RWPE1 (cell line): ENCODE data around the gene SHISA6.

ENCODE experiments used
- CTCF ChIA-PET: fragments of 350-600 bp; sonication (Branson Sonifier 250); formaldehyde crosslinking; extraction: SDS; loops from one replicate; lab custom pipeline; 2021; lab: Yijun Ruan, JAX
- POLR2A ChIA-PET: fragments of 400-600 bp; formaldehyde crosslinking; extraction: SDS; loops from one replicate; lab custom pipeline; 2020; ENCODE audit warnings: antibody characterized with exemption; ENCODE audit not compliant: low non-redundant PET; lab: Yijun Ruan, JAX
- DNase-seq: peaks from one replicate; pipeline ENCODE4 v3.0.0; 2012; ENCODE audit warnings: low spot score
- H3K27ac ChIP-seq: fragments of 450-650 bp; 2 replicates; pipeline ENCODE4 v1.5.1; 2017
- TF ChIP-seq, protein P1 (sequence below): fragments of 450-650 bp; conservative IDR thresholded peaks from 2 replicates; pipeline ENCODE4 v1.5.1; 2017; ENCODE audit warnings: low read depth, mild to moderate bottlenecking

Gene SHISA6

DNA sequence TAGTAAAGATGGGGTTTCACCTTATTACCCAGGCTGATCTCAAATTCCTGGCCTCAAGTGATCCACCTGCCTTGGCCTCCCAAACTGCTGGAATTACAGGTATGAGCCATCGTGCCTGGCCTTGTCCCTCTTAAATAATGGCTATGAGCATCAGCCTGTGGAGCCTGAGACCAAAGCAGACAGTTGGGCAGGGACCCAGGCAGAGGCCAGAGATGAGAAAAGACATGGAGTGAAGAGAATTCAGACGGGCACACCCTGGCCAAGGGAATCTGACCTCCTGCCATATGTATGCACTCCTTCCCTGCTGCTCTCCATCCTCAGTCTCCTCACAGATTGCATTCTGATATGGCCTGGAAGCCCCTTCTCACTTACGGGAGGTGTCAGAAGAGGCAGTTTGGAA, 258.9 kb downstream of the SHISA6 start:
- no peak for DNase-seq
- POLR2A ChIA-PET, result no interaction called here
- no peak overlapping the region for H3K27ac ChIP-seq
- CTCF ChIA-PET, result no interaction called here
- TF ChIP-seq, protein P1, sequence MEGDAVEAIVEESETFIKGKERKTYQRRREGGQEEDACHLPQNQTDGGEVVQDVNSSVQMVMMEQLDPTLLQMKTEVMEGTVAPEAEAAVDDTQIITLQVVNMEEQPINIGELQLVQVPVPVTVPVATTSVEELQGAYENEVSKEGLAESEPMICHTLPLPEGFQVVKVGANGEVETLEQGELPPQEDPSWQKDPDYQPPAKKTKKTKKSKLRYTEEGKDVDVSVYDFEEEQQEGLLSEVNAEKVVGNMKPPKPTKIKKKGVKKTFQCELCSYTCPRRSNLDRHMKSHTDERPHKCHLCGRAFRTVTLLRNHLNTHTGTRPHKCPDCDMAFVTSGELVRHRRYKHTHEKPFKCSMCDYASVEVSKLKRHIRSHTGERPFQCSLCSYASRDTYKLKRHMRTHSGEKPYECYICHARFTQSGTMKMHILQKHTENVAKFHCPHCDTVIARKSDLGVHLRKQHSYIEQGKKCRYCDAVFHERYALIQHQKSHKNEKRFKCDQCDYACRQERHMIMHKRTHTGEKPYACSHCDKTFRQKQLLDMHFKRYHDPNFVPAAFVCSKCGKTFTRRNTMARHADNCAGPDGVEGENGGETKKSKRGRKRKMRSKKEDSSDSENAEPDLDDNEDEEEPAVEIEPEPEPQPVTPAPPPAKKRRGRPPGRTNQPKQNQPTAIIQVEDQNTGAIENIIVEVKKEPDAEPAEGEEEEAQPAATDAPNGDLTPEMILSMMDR, result no peak

DNA sequence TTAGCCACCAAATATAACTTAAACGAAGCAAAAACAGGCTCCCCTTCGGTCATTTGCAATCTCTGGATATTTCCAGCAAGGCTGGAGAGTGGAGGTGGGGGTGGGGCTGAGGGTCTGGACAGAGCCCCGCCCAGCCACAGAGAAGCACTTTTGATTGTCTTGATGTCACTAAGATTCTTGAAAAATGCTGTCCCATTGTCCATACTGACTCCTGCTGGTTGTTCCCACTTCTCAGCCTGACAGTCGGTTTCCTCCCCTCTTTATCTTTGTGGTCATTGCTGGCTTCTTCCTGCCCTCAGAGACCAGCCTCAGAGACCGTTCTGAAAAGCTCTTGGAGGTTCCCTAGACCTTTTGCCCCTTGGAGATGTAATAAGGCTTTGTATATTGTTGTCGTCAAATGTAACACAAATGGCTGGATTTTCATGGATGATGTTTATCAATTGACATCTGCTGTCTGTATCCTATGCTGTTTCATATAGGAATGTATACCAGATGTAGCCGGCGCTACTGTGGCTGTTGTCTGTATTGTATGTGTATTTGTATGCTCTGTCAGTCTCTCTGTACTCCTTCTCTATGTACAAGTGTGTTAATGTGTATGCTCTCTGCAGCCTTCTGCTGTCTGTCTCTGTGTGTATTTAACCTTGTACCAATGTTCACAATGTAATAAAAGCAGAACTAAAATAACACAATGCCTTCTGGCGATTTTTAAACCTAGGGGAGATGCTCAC, 262.5 kb downstream of the SHISA6 start:
- TF ChIP-seq, protein P1, result no peak
- DNase-seq, result no peak
- POLR2A ChIA-PET, result no interaction called here

DNA sequence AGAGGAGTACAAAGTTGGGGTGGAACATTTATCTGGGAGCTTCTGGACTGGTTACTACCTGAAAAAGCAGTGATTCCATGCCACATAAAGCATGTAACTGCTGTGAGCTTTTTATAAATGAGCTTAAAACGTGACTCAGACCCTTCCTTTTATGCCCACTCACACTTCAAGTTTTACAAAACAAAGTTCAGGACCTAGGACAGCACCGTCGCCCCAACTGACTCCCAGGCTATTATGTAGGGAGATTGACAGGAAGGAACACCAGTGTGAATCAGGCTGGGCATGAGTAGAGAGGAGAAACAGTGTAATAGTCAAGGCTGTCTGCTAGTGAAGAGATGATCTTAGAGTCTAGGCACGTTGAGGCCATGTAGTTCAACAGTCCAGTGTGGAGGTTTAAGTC, 265.6 kb downstream of the SHISA6 start:
- H3K27ac ChIP-seq, result no peak overlapping the region
- ChIA-PET POLR2A (no interaction called here), CTCF (no interaction called here)
- DNase-seq, result peak; percentile 4
- TF ChIP-seq, protein P1, result no peak

More for the DNA sequence above, 262.5 kb downstream of the SHISA6 start:
- H3K27ac ChIP-seq, result no peak overlapping the region
- CTCF ChIA-PET, result no interaction called here

DNA sequence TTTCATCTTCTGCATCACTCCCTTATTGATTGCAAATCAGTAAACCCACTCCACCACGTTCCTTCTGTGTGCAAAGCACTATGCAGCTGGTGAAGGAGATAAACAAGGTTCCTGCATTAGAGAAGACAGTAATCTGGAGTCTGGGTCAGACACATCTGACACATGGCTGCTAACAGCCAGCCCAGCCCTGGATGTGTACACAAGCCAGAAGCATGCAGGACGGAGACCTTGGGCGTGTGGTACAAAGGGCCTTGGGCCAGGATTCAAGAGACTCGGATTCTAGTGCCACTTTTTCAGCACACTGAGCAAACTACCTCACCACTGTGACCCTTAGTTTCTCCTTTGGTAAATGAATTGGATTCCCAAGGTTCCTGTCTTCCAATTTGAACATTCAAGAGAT, 270.7 kb downstream of the SHISA6 start:
- POLR2A ChIA-PET, result no interaction called here
- CTCF ChIA-PET, result interaction anchor here (0.7 kb wide), 1 partner anchor 281 kb away, joined by 3 read pairs; no protein-coding TSS in a partner anchor
- TF ChIP-seq, protein P1, result no peak
- no peak overlapping the region for H3K27ac ChIP-seq
- DNase-seq, result no peak

DNA sequence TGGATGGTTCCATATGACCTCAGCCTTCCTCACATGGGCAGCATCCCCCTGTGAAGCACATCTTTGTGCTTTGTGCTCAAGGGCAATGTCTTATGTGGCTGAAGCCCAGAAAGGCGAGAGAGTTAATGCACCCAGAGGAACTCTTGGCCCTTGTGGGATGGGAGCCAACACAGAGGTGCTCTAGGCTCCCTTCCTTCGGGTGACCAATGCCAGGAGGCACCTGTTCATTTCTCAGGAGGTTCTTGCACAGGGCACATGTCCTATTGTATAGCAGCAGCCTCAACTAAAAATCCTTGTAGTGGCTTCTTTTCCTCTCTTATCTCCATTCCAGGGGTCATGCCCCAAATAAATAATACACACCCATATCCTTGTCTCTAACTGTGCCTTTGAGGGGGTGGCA, 273.6 kb downstream of the SHISA6 start:
- ChIA-PET CTCF (no interaction called here), POLR2A (no interaction called here)
- H3K27ac ChIP-seq, result no peak overlapping the region
- TF ChIP-seq, protein P1, result no peak
- DNase-seq, result no peak

DNA sequence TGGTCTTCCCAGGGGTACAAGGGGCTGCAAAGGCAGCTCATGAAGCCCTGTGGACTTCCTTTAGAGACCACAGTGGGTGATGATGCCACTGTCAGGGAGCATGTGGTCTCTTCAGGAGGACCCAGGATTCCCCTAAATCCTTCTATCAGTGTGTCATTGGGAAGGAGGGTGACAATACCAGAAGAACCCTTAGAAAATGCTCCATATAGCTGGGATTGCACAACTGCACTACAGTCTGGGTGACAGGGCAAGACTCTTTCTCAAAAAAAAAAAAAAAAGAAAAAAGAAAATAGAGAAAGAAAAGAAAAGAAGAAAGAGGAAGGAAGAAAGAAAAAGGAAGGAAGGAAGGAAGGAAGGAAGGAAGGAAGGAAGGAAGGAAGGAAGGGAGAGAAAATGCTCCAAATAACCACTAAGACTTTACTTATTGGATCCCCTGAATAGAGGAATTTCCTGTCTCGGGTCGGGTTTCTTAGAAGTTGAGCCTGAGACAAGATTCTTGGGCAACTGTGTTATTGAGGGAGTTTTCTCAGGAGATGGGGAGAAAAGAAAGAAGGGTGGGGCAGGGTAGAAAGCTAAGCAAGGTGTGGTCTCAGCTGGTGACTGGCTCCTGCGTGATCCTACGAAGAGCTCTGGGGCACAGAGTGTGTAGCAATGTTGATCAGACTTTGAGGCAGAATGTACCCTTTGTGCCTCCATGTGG, 274.1 kb downstream of the SHISA6 start:
- H3K27ac ChIP-seq, result no peak overlapping the region
- DNase-seq, result no peak
- ChIA-PET POLR2A (no interaction called here), CTCF (no interaction called here)
- TF ChIP-seq, protein P1, result no peak
